A673 (cell line): ENCODE data around the gene FCRLB.

Experiments
- CTCF ChIP-seq: fragments of 300-800, 200-600 bp; sonication (generic); conservative IDR thresholded peaks from 2 replicates; pipeline ENCODE4 v1.5.1; 2017; ENCODE audit warnings: low read depth, mild to moderate bottlenecking, antibody characterized with exemption, low read length, moderate library complexity, mixed read lengths
- EZH2 ChIP-seq: fragments of 200-600 bp; sonication (generic); IDR thresholded peaks from 2 replicates; pipeline ENCODE4 v1.6.1; 2017; ENCODE audit warnings: borderline replicate concordance, low read depth, mild to moderate bottlenecking, mixed read lengths, antibody characterized with exemption, low read length; ENCODE audit not compliant: poor library complexity, severe bottlenecking

GRCh38 chr1:161763522-161764098 is 42.3 kb downstream of the FCRLB start:
- TF ChIP-seq CTCF (peak; percentile 80), EZH2 (no peak)
